H1 (cell line): Measurements from ENCODE around the gene KCNV2. TPM values are rescaled to one million over a fixed set of nuclear protein-coding genes. Genes with fewer than 3 reads are reported as not detected.

Experiments
- CTCF ChIA-PET: fragments of 300-600 bp; sonication (Branson Sonifier 250); formaldehyde crosslinking; loops from one replicate; lab custom pipeline; 2021; ENCODE audit not compliant: partially characterized antibody; lab: Charles Lee
- POLR2A ChIA-PET: fragments of 300-600 bp; sonication (Branson Sonifier 250); formaldehyde crosslinking; loops from one replicate; lab custom pipeline; 2021; ENCODE audit warnings: inconsistent platforms; ENCODE audit not compliant: partially characterized antibody; lab: Charles Lee
- DNase-seq, 2 experiments: peaks; one replicate each; pipeline versions ENCODE4 v3.0.0 to v3.0.0-alpha.2; 2010 to 2022; ENCODE audit warnings: low spot score in 2 of 2, low read depth in 1 of 2, mixed read lengths in 1 of 2
- FAIRE-seq: peaks from 2 replicates; lab custom pipeline; 2011; peaks lifted over from hg19 to GRCh38; lab: Jason Lieb, UNC
- H2AFZ ChIP-seq: 2 replicates; pipeline ENCODE4 v1.8.1; 2012; ENCODE audit warnings: low read length, inconsistent platforms
- H2AK5ac ChIP-seq: 2 replicates; pipeline ENCODE4 v1.6.1; 2013; ENCODE audit warnings: low read depth, low read length
- H2BK120ac ChIP-seq: replicated peaks from 2 replicates; pipeline ENCODE3; 2013; ENCODE audit warnings: low read depth, low read length, inconsistent platforms
- H2BK12ac ChIP-seq: 2 replicates; pipeline ENCODE4 v1.6.1; 2013; ENCODE audit warnings: low read depth, low read length
- H2BK15ac ChIP-seq: 2 replicates; pipeline ENCODE4 v1.6.1; 2013; ENCODE audit warnings: low read length
- H2BK20ac ChIP-seq: 2 replicates; pipeline ENCODE4 v1.6.1; 2013; ENCODE audit warnings: low read length
- H2BK5ac ChIP-seq: 2 replicates; pipeline ENCODE4 v1.6.1; 2013; ENCODE audit warnings: low read depth, low read length
- H3K14ac ChIP-seq: 2 replicates; pipeline ENCODE4 v1.6.1; 2013; ENCODE audit warnings: inconsistent platforms; ENCODE audit not compliant: insufficient read length
- H3K18ac ChIP-seq: 2 replicates; pipeline ENCODE4 v1.6.1; 2013; ENCODE audit warnings: low read length; ENCODE audit errors: extremely low read depth
- H3K23ac ChIP-seq: 2 replicates; pipeline ENCODE4 v1.6.1; 2013; ENCODE audit warnings: inconsistent platforms; ENCODE audit not compliant: insufficient read length
- H3K23me2 ChIP-seq: 2 replicates; pipeline ENCODE4 v1.6.1; 2013; ENCODE audit warnings: low read depth, low read length
- H3K27ac ChIP-seq: 2 replicates; pipeline ENCODE4 v1.6.1; 2011; ENCODE audit warnings: low read depth, low read length, inconsistent platforms
- H3K27me3 ChIP-seq, 4 experiments: replicated peaks in 1 of 4; 1 replicate in 1 of 4; 2 replicates in 3 of 4; pipeline versions ENCODE4 v1.6.1 to v1.8.1; 2011 to 2013; ENCODE audit warnings: low read length in 3 of 4, mild to moderate bottlenecking in 3 of 4, inconsistent platforms in 2 of 4, mixed read lengths in 2 of 4, moderate library complexity in 1 of 4; ENCODE audit not compliant: control insufficient read depth in 3 of 4, insufficient read depth in 3 of 4; ENCODE audit errors: extremely low read depth in 1 of 4
- H3K36me3 ChIP-seq, 4 experiments: 2 replicates each; pipeline versions ENCODE4 v1.6.1 to v1.8.1; 2011 to 2013; ENCODE audit warnings: mild to moderate bottlenecking in 4 of 4, low read length in 3 of 4, moderate library complexity in 2 of 4, control low read depth in 1 of 4, inconsistent platforms in 1 of 4; ENCODE audit not compliant: insufficient read depth in 4 of 4, control insufficient read depth in 2 of 4
- H3K4ac ChIP-seq: replicated peaks from 2 replicates; pipeline ENCODE3; 2013; ENCODE audit warnings: low read length, low read depth, mixed read lengths, inconsistent platforms; ENCODE audit not compliant: insufficient read length
- H3K4me1 ChIP-seq, 4 experiments: replicated peaks in 1 of 4; 1 replicate in 1 of 4; 2 replicates in 3 of 4; pipeline versions ENCODE4 v1.6.1 to v1.8.1; 2011 to 2013; ENCODE audit warnings: low read length in 3 of 4, inconsistent platforms in 2 of 4, mixed read lengths in 1 of 4; ENCODE audit not compliant: insufficient read depth in 4 of 4, control insufficient read depth in 3 of 4
- H3K4me2 ChIP-seq, 2 experiments: 2 replicates each; pipeline versions ENCODE4 v1.6.1 to v1.8.1; 2011 to 2013; ENCODE audit warnings: low read depth in 2 of 2, low read length in 2 of 2, control low read depth in 1 of 2, inconsistent platforms in 1 of 2, mild to moderate bottlenecking in 1 of 2; ENCODE audit not compliant: insufficient read depth in 1 of 2
- H3K4me3 ChIP-seq, 4 experiments: fragments of 200-600, 300-600 bp in 1 of 4; sonication (generic), shearing (Covaris generic), sonication (Bioruptor Twin) in 1 of 4; 2 replicates each; pipeline versions ENCODE4 v1.5.1 to v1.8.1; 2011 to 2016; ENCODE audit warnings: low read length in 4 of 4, low read depth in 3 of 4, control low read depth in 2 of 4, inconsistent platforms in 2 of 4, mild to moderate bottlenecking in 2 of 4, mixed read lengths in 1 of 4, moderate library complexity in 1 of 4; ENCODE audit not compliant: insufficient read depth in 2 of 4; ENCODE audit errors: extremely low read depth in 1 of 4
- H3K56ac ChIP-seq: replicated peaks from 2 replicates; pipeline ENCODE3; 2013; ENCODE audit warnings: low read depth, mild to moderate bottlenecking, mixed read lengths, low read length, inconsistent platforms; ENCODE audit not compliant: insufficient read length
- H3K79me1 ChIP-seq: 2 replicates; pipeline ENCODE4 v1.6.1; 2013; ENCODE audit warnings: low read depth, low read length, control low read depth
- H3K79me2 ChIP-seq, 2 experiments: 2 replicates each; pipeline versions ENCODE4 v1.6.1 to v1.8.1; 2012 to 2013; ENCODE audit warnings: low read length in 2 of 2, mild to moderate bottlenecking in 2 of 2, inconsistent platforms in 1 of 2; ENCODE audit not compliant: insufficient read depth in 2 of 2, control insufficient read depth in 1 of 2
- H3K9ac ChIP-seq, 4 experiments: replicated peaks in 1 of 4; 1 replicate in 1 of 4; 2 replicates in 3 of 4; pipeline versions ENCODE4 v1.6.1 to v1.8.1; 2011 to 2013; ENCODE audit warnings: low read depth in 3 of 4, low read length in 3 of 4, control low read depth in 2 of 4, mild to moderate bottlenecking in 2 of 4, moderate library complexity in 2 of 4, inconsistent platforms in 1 of 4; ENCODE audit errors: extremely low read depth in 1 of 4
- H3K9me3 ChIP-seq, 2 experiments: 2 replicates each; pipeline versions ENCODE4 v1.6.1 to v1.8.1; 2012 to 2013; ENCODE audit warnings: mild to moderate bottlenecking in 2 of 2, moderate library complexity in 2 of 2, control low read depth in 1 of 2, inconsistent platforms in 1 of 2, low read depth in 1 of 2, low read length in 1 of 2, mixed read lengths in 1 of 2; ENCODE audit not compliant: insufficient read depth in 2 of 2
- H4K20me1 ChIP-seq, 2 experiments: replicated peaks in 1 of 2; 2 replicates each; pipeline versions ENCODE3 to v1.8.1; 2011 to 2013; ENCODE audit warnings: inconsistent platforms in 2 of 2, low read length in 2 of 2, mild to moderate bottlenecking in 1 of 2; ENCODE audit not compliant: insufficient read depth in 2 of 2, control insufficient read depth in 1 of 2
- H4K5ac ChIP-seq: 2 replicates; pipeline ENCODE4 v1.6.1; 2013; ENCODE audit warnings: low read length, low read depth, mixed read lengths, inconsistent platforms; ENCODE audit not compliant: insufficient read length
- H4K8ac ChIP-seq: 2 replicates; pipeline ENCODE4 v1.8.0; 2013; ENCODE audit warnings: mild to moderate bottlenecking, moderate library complexity, low read length, inconsistent platforms; ENCODE audit not compliant: insufficient read depth; ENCODE audit errors: extremely low read depth
- H4K91ac ChIP-seq: replicated peaks from 2 replicates; pipeline ENCODE3; 2013; ENCODE audit warnings: low read length, mixed read lengths, inconsistent platforms; ENCODE audit not compliant: insufficient read length
- CBX5 ChIP-seq: fragments of 300-800, 300-1000 bp; sonication (generic); IDR thresholded peaks from 2 replicates; pipeline ENCODE4 v1.7.1; 2016; ENCODE audit warnings: antibody characterized with exemption, low read length, low read depth
- EP300 ChIP-seq, 2 experiments: IDR thresholded peaks; 1 replicate in 1 of 2; 2 replicates in 1 of 2; pipeline ENCODE4 v1.6.1; 2011 to 2012; ENCODE audit warnings: low read depth in 2 of 2, low read length in 2 of 2, mild to moderate bottlenecking in 2 of 2, borderline replicate concordance in 1 of 2, inconsistent platforms in 1 of 2, moderate library complexity in 1 of 2
- FOSL1 ChIP-seq: IDR thresholded peaks from 2 replicates; pipeline ENCODE4 v1.6.1; 2011; ENCODE audit warnings: mild to moderate bottlenecking, low read depth, low read length, moderate library complexity; ENCODE audit not compliant: insufficient read depth
- HDAC2 ChIP-seq, 2 experiments: fragments of 300-600 bp in 1 of 2; sonication (generic) in 1 of 2; IDR thresholded peaks; 2 replicates each; pipeline ENCODE4 v1.6.1; 2011 to 2012; ENCODE audit warnings: low read depth in 2 of 2, low read length in 2 of 2, mild to moderate bottlenecking in 2 of 2, moderate library complexity in 2 of 2, borderline replicate concordance in 1 of 2, inconsistent platforms in 1 of 2
- KDM1A ChIP-seq: fragments of 200-600, 300-600 bp; sonication (generic); IDR thresholded peaks from 2 replicates; pipeline ENCODE4 v1.7.1; 2016; ENCODE audit warnings: mild to moderate bottlenecking, low read length, borderline replicate concordance
- MAFK ChIP-seq: IDR thresholded peaks from 2 replicates; pipeline ENCODE4 v1.6.1; 2012; ENCODE audit warnings: low read depth, mild to moderate bottlenecking, improper control_type of control experiment, low read length
- POLR2A ChIP-seq, 2 experiments: IDR thresholded peaks; 1 replicate in 1 of 2; 2 replicates in 1 of 2; pipeline ENCODE4 v1.6.1; 2011; ENCODE audit warnings: low read depth in 2 of 2, low read length in 2 of 2, mild to moderate bottlenecking in 2 of 2; ENCODE audit errors: control extremely low read depth in 1 of 2
- POLR2AphosphoS5 ChIP-seq: IDR thresholded peaks from 2 replicates; pipeline ENCODE4 v1.6.1; 2011; ENCODE audit warnings: low read depth, low read length
- POU5F1 ChIP-seq: IDR thresholded peaks from 2 replicates; pipeline ENCODE4 v1.6.1; 2011; ENCODE audit warnings: low read depth, mild to moderate bottlenecking, low read length, moderate library complexity
- RAD21 ChIP-seq, 2 experiments: IDR thresholded peaks in 1 of 2; conservative IDR thresholded peaks in 1 of 2; 2 replicates each; pipeline ENCODE4 v1.6.1; 2011; ENCODE audit warnings: low read depth in 2 of 2, low read length in 2 of 2, improper control_type of control experiment in 1 of 2, inconsistent platforms in 1 of 2, mild to moderate bottlenecking in 1 of 2, moderate library complexity in 1 of 2
- SIX5 ChIP-seq: IDR thresholded peaks from 2 replicates; pipeline ENCODE4 v1.6.1; 2011; ENCODE audit warnings: mild to moderate bottlenecking, low read depth, low read length
- SP4 ChIP-seq: IDR thresholded peaks from 2 replicates; pipeline ENCODE4 v1.6.1; 2012; ENCODE audit warnings: low read length, inconsistent platforms
- TCF12 ChIP-seq: IDR thresholded peaks from 2 replicates; pipeline ENCODE4 v1.6.1; 2011; ENCODE audit warnings: low read depth, mild to moderate bottlenecking, low read length
- WGBS, 2 experiments: shearing (Covaris generic) in 1 of 2; methylation state at CpG; one replicate each; pipeline versions ENCODE4 v1.1.6 to v1.1.7; 2013 to 2015; ENCODE audit warnings: low lambda C conversion rate in 2 of 2, mixed read lengths in 2 of 2, inconsistent platforms in 1 of 2, low coverage in 1 of 2, missing lambda C conversion rate in 1 of 2; ENCODE audit not compliant: insufficient replicate concordance in 2 of 2, insufficient coverage in 1 of 2, insufficient read length in 1 of 2; ENCODE audit errors: extremely low coverage in 1 of 2, missing lambda C conversion rate in 1 of 2; 5-methylcytosine and 5-hydroxymethylcytosine counted together
- polyA plus RNA-seq, 7 experiments: library from polyadenylated mRNA; depleted of rRNA in 3 of 7; stranded (reverse) in 5 of 7; unstranded in 2 of 7; fragments of >200 nt in 5 of 7; fragments of 200-250 nt in 2 of 7; gene quantifications; 1 replicate in 5 of 7; 2 replicates in 1 of 7; 4 replicates in 1 of 7; pipeline versions ENCODE4 v1.2.1 to v1.2.3, GENCODE V29; 2011 to 2013; ENCODE audit warnings: missing spikeins in 2 of 7, mixed read lengths in 2 of 7
- total RNA-seq: library from RNA; stranded (reverse); fragmentation: NEBNext Ultra II Directional; extraction: Animal tissue kit (Norgen Biotek cat#: 25700); gene quantifications from 2 replicates; pipeline ENCODE4 v1.2.1, GENCODE V29; 2021

KCNV2 gene
- total and polyA plus RNA-seq, 2 of the 8 experiments (the other 6 are each of a cell fraction or from before 2014, with no cell fraction given), result not detected

DNA sequence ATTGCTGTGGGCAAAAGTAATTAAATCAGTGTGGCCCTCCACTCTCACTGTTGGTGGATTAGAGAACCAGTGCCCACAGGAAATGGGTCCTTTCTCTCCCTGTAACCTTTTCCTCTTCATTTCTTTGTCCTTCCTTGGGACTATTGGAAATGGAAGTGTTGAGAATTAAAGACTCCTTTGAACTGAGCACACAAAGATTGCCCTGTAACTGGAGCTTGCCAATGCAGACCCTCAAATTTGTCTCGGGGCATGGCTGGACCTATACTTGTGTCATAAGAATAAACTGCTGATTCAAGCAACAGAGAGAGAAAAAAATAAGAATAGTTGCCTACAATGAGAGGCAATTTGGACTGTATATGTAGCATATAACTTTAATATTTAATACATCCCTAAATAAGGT, 13.7 kb downstream of the KCNV2 start:
- Histone ChIP-seq H3K23ac (no peak overlapping the region), H3K4me1 (peaks cover 0 to 4% (median 0%) of the 10 kb centered on the region in 4 experiments; a peak in 2 of 7 replicates), H4K20me1 (no peaks in the 10 kb centered on the region), H3K79me1 (no peaks in the 10 kb centered on the region), H3K56ac (no peak overlapping the region), H3K4me3 (no peak overlapping the region), H3K9me3 (no peaks in the 10 kb centered on the region), H2BK120ac (no peak overlapping the region), H2AK5ac (no peak overlapping the region), H2BK15ac (no peak overlapping the region), H3K79me2 (no peaks in the 10 kb centered on the region), H3K18ac (no peak overlapping the region), H4K91ac (no peak overlapping the region), H3K9ac (no peak overlapping the region), H4K8ac (no peak overlapping the region), H2AFZ (no peak overlapping the region), H3K36me3 (no peaks in the 10 kb centered on the region), H3K4ac (no peak overlapping the region), H3K27me3 (no peaks in the 10 kb centered on the region), H2BK5ac (no peak overlapping the region), H4K5ac (no peak overlapping the region), H2BK20ac (no peak overlapping the region), H3K23me2 (no peaks in the 10 kb centered on the region), H3K27ac (no peak overlapping the region), H3K4me2 (no peak overlapping the region), H2BK12ac (no peak overlapping the region), H3K14ac (no peak overlapping the region)
- POLR2A ChIA-PET, result no interaction called here
- DNase-seq, result no peak
- CTCF ChIA-PET, result interaction anchor here (0.8 to 1.1 kb wide), 3 partner anchors 9 to 95 kb away, joined by 3 to 4 read pairs (median 3); no protein-coding TSS in a partner anchor
- no peak for FAIRE-seq
- TF ChIP-seq MAFK (no peak), POLR2A (IDR thresholded peaks at IDR 0.05; ENCODE audit: control extremely low read depth in 1 of 2, low read depth in 2 of 2, low read length in 2 of 2) (no peak), POLR2AphosphoS5 (no peak), SP4 (no peak), POU5F1 (no peak), FOSL1 (no peak), TCF12 (no peak), EP300 (IDR thresholded peaks at IDR 0.05; ENCODE audit: borderline replicate concordance in 1 of 2, low read depth in 2 of 2, low read length in 2 of 2) (no peak), HDAC2 (IDR thresholded peaks at IDR 0.05; ENCODE audit: borderline replicate concordance in 1 of 2, low read depth in 2 of 2, low read length in 2 of 2) (no peak), RAD21 (IDR thresholded peaks at IDR 0.05 in 1 of 2, conservative IDR thresholded peaks at IDR 0.05 in 1 of 2; ENCODE audit: low read depth in 2 of 2, low read length in 2 of 2) (no peak), KDM1A (no peak), CBX5 (no peak), SIX5 (no peak)
- WGBS, 2 experiments, result 86% methylated on average over 1 of the region's 1 CpG; no CpG with 5 or more reads in 1 of the 2 experiments
